AG04450 (cell line): ENCODE results near the gene SLC16A7. TPM values are rescaled to one million over a fixed set of nuclear protein-coding genes. Genes with fewer than 3 reads are reported as not detected.

Experiments used
- CTCF ChIA-PET: fragments of 300-600, 350-600 bp; formaldehyde crosslinking; extraction: SDS; loops from one replicate; lab custom pipeline; 2022; ENCODE audit warnings: antibody characterized with exemption, inconsistent platforms; lab: Charles Lee
- POLR2A ChIA-PET: fragments of 350-600 bp; formaldehyde crosslinking; extraction: SDS; loops from one replicate; lab custom pipeline; 2021; ENCODE audit warnings: antibody characterized with exemption, inconsistent platforms; lab: Yijun Ruan, JAX
- DNase-seq: peaks from one replicate; pipeline ENCODE4 v3.0.0-alpha.2; 2011; ENCODE audit warnings: low read depth, low spot score
- H3K27ac ChIP-seq: one replicate; pipeline ENCODE4 v1.5.1; 2012; ENCODE audit warnings: low read depth, low read length, control low read depth
- H3K27me3 ChIP-seq: one replicate; pipeline ENCODE4 v1.6.0; 2012; ENCODE audit warnings: low read length; ENCODE audit not compliant: control insufficient read depth, insufficient read depth
- H3K4me3 ChIP-seq: 2 replicates; pipeline ENCODE4 v1.5.1; 2011; ENCODE audit warnings: mild to moderate bottlenecking, low read depth, low read length, control low read depth
- H3K9me3 ChIP-seq: 2 replicates; pipeline ENCODE4 v1.5.1; 2012; ENCODE audit warnings: low read length; ENCODE audit not compliant: control insufficient read depth, insufficient read depth
- polyA plus RNA-seq: library from polyadenylated mRNA; depleted of rRNA; stranded (reverse); fragments of >200 nt; gene quantifications from 2 replicates; pipeline ENCODE4 v1.2.3, GENCODE V29; 2011
- TF ChIP-seq, protein P1 (sequence below): IDR thresholded peaks from 2 replicates; pipeline ENCODE4 v1.5.1; 2011; ENCODE audit warnings: low read depth, low read length, control low read depth, inconsistent platforms

The SLC16A7 gene
- polyA plus RNA-seq, 1 experiment, result 9.3 TPM

DNA sequence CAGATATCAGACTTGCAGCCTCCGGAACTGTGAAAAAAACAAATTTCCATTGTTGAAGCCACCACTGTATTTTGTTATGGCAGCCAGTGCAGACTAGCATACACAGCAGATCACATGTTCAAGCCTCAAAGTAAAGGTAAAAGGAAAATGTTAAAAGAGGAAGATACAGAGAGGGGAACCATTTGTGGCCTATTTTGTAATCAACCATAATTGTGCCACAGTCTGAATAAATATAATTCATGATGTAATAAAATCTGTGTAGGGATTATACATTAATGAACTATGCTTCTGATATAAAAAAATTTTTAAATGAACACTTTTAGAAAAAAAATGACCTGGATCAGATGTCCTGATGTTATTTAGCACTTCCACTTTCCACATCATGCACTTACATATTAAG is 79.6 kb downstream of the SLC16A7 start:
- no peak for DNase-seq
- no peaks in the 10 kb centered on the region for H3K27me3 ChIP-seq
- ChIA-PET POLR2A (no interaction called here), CTCF (no interaction called here)
- TF ChIP-seq, protein P1, sequence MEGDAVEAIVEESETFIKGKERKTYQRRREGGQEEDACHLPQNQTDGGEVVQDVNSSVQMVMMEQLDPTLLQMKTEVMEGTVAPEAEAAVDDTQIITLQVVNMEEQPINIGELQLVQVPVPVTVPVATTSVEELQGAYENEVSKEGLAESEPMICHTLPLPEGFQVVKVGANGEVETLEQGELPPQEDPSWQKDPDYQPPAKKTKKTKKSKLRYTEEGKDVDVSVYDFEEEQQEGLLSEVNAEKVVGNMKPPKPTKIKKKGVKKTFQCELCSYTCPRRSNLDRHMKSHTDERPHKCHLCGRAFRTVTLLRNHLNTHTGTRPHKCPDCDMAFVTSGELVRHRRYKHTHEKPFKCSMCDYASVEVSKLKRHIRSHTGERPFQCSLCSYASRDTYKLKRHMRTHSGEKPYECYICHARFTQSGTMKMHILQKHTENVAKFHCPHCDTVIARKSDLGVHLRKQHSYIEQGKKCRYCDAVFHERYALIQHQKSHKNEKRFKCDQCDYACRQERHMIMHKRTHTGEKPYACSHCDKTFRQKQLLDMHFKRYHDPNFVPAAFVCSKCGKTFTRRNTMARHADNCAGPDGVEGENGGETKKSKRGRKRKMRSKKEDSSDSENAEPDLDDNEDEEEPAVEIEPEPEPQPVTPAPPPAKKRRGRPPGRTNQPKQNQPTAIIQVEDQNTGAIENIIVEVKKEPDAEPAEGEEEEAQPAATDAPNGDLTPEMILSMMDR, result no peak
- H3K27ac ChIP-seq, result no peak overlapping the region
- no peak overlapping the region for H3K4me3 ChIP-seq
- peaks cover 13% of the 10 kb centered on the region for H3K9me3 ChIP-seq

DNA sequence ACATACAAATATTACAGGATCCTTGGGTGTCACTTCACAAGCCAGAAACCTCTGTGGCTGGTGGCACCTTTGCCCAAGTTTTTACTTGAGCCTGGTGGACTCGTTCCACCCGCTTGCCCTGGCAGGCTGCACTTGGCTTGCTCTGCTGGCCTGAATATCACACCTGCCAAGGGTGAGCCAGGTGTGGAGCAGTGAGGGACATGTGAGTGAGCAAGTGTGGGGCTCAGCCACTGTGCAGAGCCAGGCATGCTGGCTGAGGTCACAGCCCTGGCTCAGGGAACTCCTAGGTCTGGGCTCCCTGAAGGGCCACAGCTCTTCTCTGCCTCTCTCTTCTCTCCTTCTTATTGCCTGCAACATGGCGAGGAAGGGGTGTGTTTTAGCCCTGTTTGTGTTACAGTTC is 82.0 kb downstream of the SLC16A7 start:
- ChIA-PET POLR2A (no interaction called here), CTCF (interaction anchor here (1.2 kb wide), 1 partner anchor 10 kb away, joined by 3 read pairs; no protein-coding TSS in a partner anchor)
- Histone ChIP-seq H3K27ac (no peak overlapping the region), H3K4me3 (no peak overlapping the region), H3K27me3 (no peaks in the 10 kb centered on the region), H3K9me3 (peaks cover 13% of the 10 kb centered on the region)
- no peak for DNase-seq
- TF ChIP-seq, protein P1, result no peak

GRCh38 chr12:59678759-59679411 is 83.1 kb downstream of the SLC16A7 start:
- no peak overlapping the region for H3K27ac ChIP-seq
- DNase-seq, result no peak
- TF ChIP-seq, protein P1, result no peak
- CTCF ChIA-PET, result no interaction called here
- H3K9me3 ChIP-seq, result peaks cover 13% of the 10 kb centered on the region
- POLR2A ChIA-PET, result no interaction called here
- no peaks in the 10 kb centered on the region for H3K27me3 ChIP-seq
- H3K4me3 ChIP-seq, result no peak overlapping the region

DNA sequence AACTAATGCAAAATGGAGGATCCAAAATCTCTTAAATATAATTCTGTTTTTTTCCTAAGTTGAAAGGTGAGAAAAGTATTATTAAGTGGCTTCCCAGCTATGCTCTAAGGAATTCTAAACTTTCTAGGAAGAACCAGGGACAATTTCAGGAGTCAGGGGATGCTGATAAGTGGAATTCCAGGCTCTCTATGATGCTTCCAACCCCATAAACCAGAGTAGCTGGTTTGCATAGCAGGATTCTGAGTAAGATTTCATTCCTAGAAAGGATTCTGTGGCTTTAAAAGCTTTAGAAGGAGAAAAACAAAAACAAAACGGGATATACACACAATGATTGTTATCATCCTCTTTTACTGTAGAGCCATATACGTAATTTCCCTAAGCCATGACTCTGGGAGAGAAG is 93.9 kb downstream of the SLC16A7 start:
- H3K27ac ChIP-seq, result no peak overlapping the region
- POLR2A ChIA-PET, result no interaction called here
- no peak for DNase-seq
- CTCF ChIA-PET, result no interaction called here
- no peaks in the 10 kb centered on the region for H3K9me3 ChIP-seq
- no peaks in the 10 kb centered on the region for H3K27me3 ChIP-seq
- H3K4me3 ChIP-seq, result no peak overlapping the region
- TF ChIP-seq, protein P1, result no peak

DNA sequence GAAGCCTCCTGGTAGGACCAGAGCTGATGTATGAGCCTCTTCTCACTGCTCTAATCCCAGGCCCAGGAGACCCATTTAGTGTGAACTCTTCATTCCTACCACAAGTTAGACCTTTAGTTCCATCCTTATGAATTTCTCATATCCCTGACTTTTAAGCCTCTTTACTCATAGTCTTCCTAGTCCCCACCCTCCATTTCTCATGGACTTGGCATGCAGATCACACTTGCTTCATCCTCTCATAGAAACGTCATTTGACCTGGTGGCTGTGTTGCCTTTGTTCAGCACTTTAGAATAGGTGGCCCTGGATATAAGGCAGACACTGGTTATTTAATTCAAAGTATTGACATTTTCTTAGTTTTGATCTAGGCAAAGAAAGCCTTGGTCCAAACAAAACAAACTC is 99.5 kb downstream of the SLC16A7 start:
- TF ChIP-seq, protein P1, result no peak
- no peaks in the 10 kb centered on the region for H3K27me3 ChIP-seq
- no peak overlapping the region for H3K4me3 ChIP-seq
- H3K9me3 ChIP-seq, result no peaks in the 10 kb centered on the region
- no peak overlapping the region for H3K27ac ChIP-seq
- ChIA-PET CTCF (no interaction called here), POLR2A (no interaction called here)
- no peak for DNase-seq
